SK-N-SH (cell line): Measurements from ENCODE around the gene HNRNPF. TPM values are rescaled to one million over a fixed set of nuclear protein-coding genes. Genes with fewer than 3 reads are reported as not detected.

Source experiments
- CTCF ChIA-PET: fragments of 300-600, 350-600 bp; formaldehyde crosslinking; extraction: SDS; loops from one replicate; lab custom pipeline; 2021; lab: Yijun Ruan, JAX
- POLR2A ChIA-PET: fragments of 350-600 bp; sonication (Branson Sonifier 250); formaldehyde crosslinking; extraction: SDS; loops from one replicate; lab custom pipeline; 2020; ENCODE audit warnings: antibody characterized with exemption, inconsistent platforms; lab: Yijun Ruan, JAX
- DNase-seq: peaks from one replicate; pipeline ENCODE4 v3.0.0; 2012
- H2AFZ ChIP-seq: fragments of 200-600 bp; sonication (generic); 2 replicates; pipeline ENCODE4 v1.8.1; 2016; ENCODE audit warnings: antibody characterized with exemption, mild to moderate bottlenecking, low read depth
- H3F3A ChIP-seq: fragments of 200-600 bp; sonication (generic); replicated peaks from 2 replicates; pipeline ENCODE3; 2016; ENCODE audit warnings: antibody characterized with exemption, mild to moderate bottlenecking; ENCODE audit not compliant: insufficient read depth
- H3K27ac ChIP-seq, 2 experiments: fragments of 200-500 bp in 1 of 2; fragments of 200-600 bp in 1 of 2; sonication (Bioruptor generic) in 1 of 2; sonication (generic), shearing (Covaris generic) in 1 of 2; 2 replicates each; pipeline versions ENCODE4 v1.5.1 to v1.6.1; 2014 to 2016; ENCODE audit warnings: low read depth in 2 of 2, inconsistent platforms in 1 of 2, low read length in 1 of 2, mild to moderate bottlenecking in 1 of 2, mixed read lengths in 1 of 2
- H3K27me3 ChIP-seq: fragments of 200-600 bp; sonication (generic), shearing (Covaris generic); 2 replicates; pipeline ENCODE4 v1.6.1; 2016; ENCODE audit warnings: mixed run types; ENCODE audit not compliant: insufficient read depth
- H3K36me3 ChIP-seq, 2 experiments: fragments of 200-500 bp in 1 of 2; fragments of 200-600 bp in 1 of 2; sonication (Bioruptor generic) in 1 of 2; sonication (generic) in 1 of 2; replicated peaks in 1 of 2; 2 replicates each; pipeline versions ENCODE3 to v1.5.1; 2014 to 2016; ENCODE audit warnings: low read length in 1 of 2, mild to moderate bottlenecking in 1 of 2; ENCODE audit not compliant: insufficient read depth in 2 of 2, control insufficient read depth in 1 of 2
- H3K4me1 ChIP-seq, 2 experiments: fragments of 200-500 bp in 1 of 2; fragments of 200-600 bp in 1 of 2; sonication (Bioruptor generic) in 1 of 2; sonication (generic), shearing (Covaris generic) in 1 of 2; 2 replicates each; pipeline versions ENCODE4 v1.5.1 to v1.6.1; 2014 to 2016; ENCODE audit warnings: low read depth in 1 of 2, low read length in 1 of 2, mixed run types in 1 of 2; ENCODE audit not compliant: insufficient read depth in 2 of 2, control insufficient read depth in 1 of 2
- H3K4me2 ChIP-seq: fragments of 200-600 bp; sonication (generic), shearing (Covaris generic); 2 replicates; pipeline ENCODE4 v1.6.1; 2017; ENCODE audit warnings: mixed run types
- H3K4me3 ChIP-seq, 2 experiments: fragments of 200-500 bp in 1 of 2; fragments of 200-600 bp in 1 of 2; sonication (Bioruptor generic) in 1 of 2; sonication (generic), shearing (Covaris generic) in 1 of 2; 2 replicates each; pipeline versions ENCODE4 v1.5.1 to v1.8.1; 2014 to 2016; ENCODE audit warnings: low read depth in 2 of 2, inconsistent platforms in 1 of 2, low read length in 1 of 2, mild to moderate bottlenecking in 1 of 2, mixed read lengths in 1 of 2, moderate library complexity in 1 of 2
- H3K79me2 ChIP-seq: fragments of 200-600 bp; sonication (generic); 2 replicates; pipeline ENCODE4 v1.8.1; 2017; ENCODE audit warnings: mild to moderate bottlenecking; ENCODE audit not compliant: insufficient read depth
- H3K9ac ChIP-seq: fragments of 200-600 bp; sonication (generic); 2 replicates; pipeline ENCODE4 v1.6.1; 2017; ENCODE audit warnings: mixed run types
- H3K9me2 ChIP-seq: fragments of 200-600 bp; sonication (generic); 2 replicates; pipeline ENCODE4 v1.6.1; 2017; ENCODE audit warnings: mixed run types
- H3K9me3 ChIP-seq: fragments of 200-600 bp; sonication (generic); 2 replicates; pipeline ENCODE4 v1.6.1; 2017; ENCODE audit warnings: mixed run types, mild to moderate bottlenecking, moderate library complexity
- H4K20me1 ChIP-seq: fragments of 200-600 bp; sonication (generic); 2 replicates; pipeline ENCODE4 v1.6.1; 2017; ENCODE audit warnings: mild to moderate bottlenecking, mixed run types; ENCODE audit not compliant: insufficient read depth
- EP300 ChIP-seq, 2 experiments: IDR thresholded peaks; 2 replicates each; pipeline versions ENCODE4 v1.4.0 to v1.6.1; 2012; ENCODE audit warnings: borderline replicate concordance in 1 of 2, low read depth in 1 of 2, low read length in 1 of 2
- EZH2phosphoT487 ChIP-seq: fragments of 200-600 bp; sonication (generic); IDR thresholded peaks from 2 replicates; pipeline ENCODE4 v1.6.1; 2017; ENCODE audit warnings: low read depth, mixed run types, mild to moderate bottlenecking, antibody characterized with exemption, moderate library complexity, borderline replicate concordance
- FOSL2 ChIP-seq: IDR thresholded peaks from 2 replicates; pipeline ENCODE4 v1.4.0; 2012; ENCODE audit warnings: low read depth, mild to moderate bottlenecking, moderate library complexity, borderline replicate concordance
- GABPA ChIP-seq: IDR thresholded peaks from 2 replicates; pipeline ENCODE4 v1.4.0; 2012; ENCODE audit warnings: low read depth, mild to moderate bottlenecking
- GATA2 ChIP-seq: sonication (generic); formaldehyde crosslinking; IDR thresholded peaks from 2 replicates; pipeline ENCODE4 v1.5.0; 2020; ENCODE audit warnings: mild to moderate bottlenecking, missing genetic modification reagents
- MEF2A ChIP-seq: IDR thresholded peaks from 2 replicates; pipeline ENCODE4 v1.4.0; 2012; ENCODE audit warnings: low read depth, borderline replicate concordance
- NRF1 ChIP-seq: IDR thresholded peaks from 2 replicates; pipeline ENCODE4 v1.6.1; 2012; ENCODE audit warnings: low read depth, mild to moderate bottlenecking, low read length
- RCOR1 ChIP-seq: fragments of 150-350 bp; IDR thresholded peaks from 2 replicates; pipeline ENCODE4 v1.6.1; 2017; ENCODE audit warnings: antibody characterized with exemption, low read length
- RFX5 ChIP-seq: IDR thresholded peaks from 2 replicates; pipeline ENCODE4 v1.6.1; 2012; ENCODE audit warnings: mild to moderate bottlenecking, improper control_type of control experiment, low read length
- RXRA ChIP-seq: IDR thresholded peaks from 2 replicates; pipeline ENCODE4 v1.4.0; 2012; ENCODE audit warnings: low read depth, mild to moderate bottlenecking, borderline replicate concordance
- SMC3 ChIP-seq: IDR thresholded peaks from 2 replicates; pipeline ENCODE4 v1.6.1; 2012; ENCODE audit warnings: low read depth, low read length, improper control_type of control experiment
- TAF1 ChIP-seq: IDR thresholded peaks from 2 replicates; pipeline ENCODE4 v1.6.1; 2012; ENCODE audit warnings: low read depth, mild to moderate bottlenecking, low read length, moderate library complexity, borderline replicate concordance
- TCF12 ChIP-seq: IDR thresholded peaks from 2 replicates; pipeline ENCODE4 v1.4.0; 2012
- TEAD4 ChIP-seq: IDR thresholded peaks from 2 replicates; pipeline ENCODE4 v1.4.0; 2012; ENCODE audit warnings: mild to moderate bottlenecking, borderline replicate concordance; ENCODE audit not compliant: insufficient read depth
- WGBS: methylation state at CpG from one replicate; pipeline ENCODE4 v1.1.6; 2017; ENCODE audit warnings: low lambda C conversion rate; 5-methylcytosine and 5-hydroxymethylcytosine counted together
- polyA plus RNA-seq, 3 experiments: library from polyadenylated mRNA; depleted of rRNA; stranded (reverse); fragments of >200 nt; gene quantifications; 2 replicates each; pipeline ENCODE4 v1.2.3, GENCODE V29; 2012
- TF ChIP-seq, protein P1 (sequence below): IDR thresholded peaks from 2 replicates; pipeline ENCODE4; 2012
- TF ChIP-seq, protein P2 (sequence below): fragments of 200-600 bp; sonication (generic); IDR thresholded peaks from 2 replicates; pipeline ENCODE4 v1.6.1; 2017; ENCODE audit warnings: antibody characterized with exemption, mild to moderate bottlenecking, moderate library complexity
- TF ChIP-seq, protein P3 (sequence below): IDR thresholded peaks from 2 replicates; pipeline ENCODE4 v1.4.0; 2012; ENCODE audit warnings: low read depth, borderline replicate concordance
- TF ChIP-seq, protein P4 (sequence below): fragments of 150-350 bp; IDR thresholded peaks from 2 replicates; pipeline ENCODE4 v1.6.1; 2017; ENCODE audit warnings: antibody characterized with exemption, low read length, low read depth, borderline replicate concordance

HNRNPF gene
- polyA plus RNA-seq, 1 of the 3 experiments (the other 2 are of a cell fraction), result 195 TPM

DNA sequence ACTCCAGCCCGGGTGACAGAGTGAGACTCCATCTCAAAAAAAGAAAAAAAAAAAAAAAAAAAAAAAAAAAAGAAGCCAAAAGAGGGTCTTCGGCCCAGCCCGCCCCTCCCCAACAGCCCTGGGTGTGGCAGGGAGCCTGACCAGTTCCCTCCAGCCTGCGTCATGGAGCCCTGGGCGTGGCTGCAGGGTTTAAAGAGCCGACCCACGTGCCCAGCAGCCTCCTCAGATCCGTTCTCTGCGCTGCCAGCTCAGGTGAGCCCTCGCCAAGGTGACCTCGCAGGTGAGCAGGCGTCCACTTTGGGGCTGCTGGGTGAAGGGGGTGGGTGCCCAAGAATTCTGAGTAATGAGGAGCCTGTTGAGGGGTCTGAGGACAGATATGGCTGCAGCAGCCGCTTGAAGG lies 37.6 kb downstream of the HNRNPF start, which contains the start of gene FXYD4:
FXYD4 (plus strand) TSS at position 219 of the 400 bp plus-strand sequence. CDS start 2,111 bp downstream, outside the sequence.
- Histone ChIP-seq H3K79me2 (no peaks in the 10 kb centered on the region), H3K9me2 (no peaks in the 10 kb centered on the region), H2AFZ (no peak within 1 kb of the TSS), H3K9me3 (no peaks in the 10 kb centered on the region), H3K4me2 (no peak within 1 kb of the TSS), H3K4me1 (no peaks in the 10 kb centered on the region), H3F3A (no peaks in the 10 kb centered on the region), H3K27ac (no peak within 1 kb of the TSS), H3K27me3 (no peaks in the 10 kb centered on the region), H4K20me1 (no peaks in the 10 kb centered on the region), H3K36me3 (no peaks in the 10 kb centered on the region), H3K4me3 (no peak within 1 kb of the TSS), H3K9ac (no peak within 1 kb of the TSS)
- DNase-seq, result no peak
- ChIA-PET CTCF (no interaction called here), POLR2A (no interaction called here)
- TF ChIP-seq, protein P1, sequence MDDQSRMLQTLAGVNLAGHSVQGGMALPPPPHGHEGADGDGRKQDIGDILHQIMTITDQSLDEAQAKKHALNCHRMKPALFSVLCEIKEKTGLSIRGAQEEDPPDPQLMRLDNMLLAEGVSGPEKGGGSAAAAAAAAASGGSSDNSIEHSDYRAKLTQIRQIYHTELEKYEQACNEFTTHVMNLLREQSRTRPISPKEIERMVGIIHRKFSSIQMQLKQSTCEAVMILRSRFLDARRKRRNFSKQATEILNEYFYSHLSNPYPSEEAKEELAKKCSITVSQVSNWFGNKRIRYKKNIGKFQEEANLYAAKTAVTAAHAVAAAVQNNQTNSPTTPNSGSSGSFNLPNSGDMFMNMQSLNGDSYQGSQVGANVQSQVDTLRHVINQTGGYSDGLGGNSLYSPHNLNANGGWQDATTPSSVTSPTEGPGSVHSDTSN, result no peak
- TF ChIP-seq TEAD4 (no peak), EZH2phosphoT487 (no peak), EP300 (IDR thresholded peaks at IDR 0.05; ENCODE audit: borderline replicate concordance in 1 of 2, low read depth in 1 of 2, low read length in 1 of 2) (no peak), RCOR1 (no peak), MEF2A (no peak), GABPA (no peak), RXRA (no peak), SMC3 (no peak), NRF1 (no peak), RFX5 (no peak), GATA2 (CRISPR knock-in tag) (no peak), TAF1 (no peak), TCF12 (no peak), FOSL2 (no peak)
- TF ChIP-seq, protein P2, sequence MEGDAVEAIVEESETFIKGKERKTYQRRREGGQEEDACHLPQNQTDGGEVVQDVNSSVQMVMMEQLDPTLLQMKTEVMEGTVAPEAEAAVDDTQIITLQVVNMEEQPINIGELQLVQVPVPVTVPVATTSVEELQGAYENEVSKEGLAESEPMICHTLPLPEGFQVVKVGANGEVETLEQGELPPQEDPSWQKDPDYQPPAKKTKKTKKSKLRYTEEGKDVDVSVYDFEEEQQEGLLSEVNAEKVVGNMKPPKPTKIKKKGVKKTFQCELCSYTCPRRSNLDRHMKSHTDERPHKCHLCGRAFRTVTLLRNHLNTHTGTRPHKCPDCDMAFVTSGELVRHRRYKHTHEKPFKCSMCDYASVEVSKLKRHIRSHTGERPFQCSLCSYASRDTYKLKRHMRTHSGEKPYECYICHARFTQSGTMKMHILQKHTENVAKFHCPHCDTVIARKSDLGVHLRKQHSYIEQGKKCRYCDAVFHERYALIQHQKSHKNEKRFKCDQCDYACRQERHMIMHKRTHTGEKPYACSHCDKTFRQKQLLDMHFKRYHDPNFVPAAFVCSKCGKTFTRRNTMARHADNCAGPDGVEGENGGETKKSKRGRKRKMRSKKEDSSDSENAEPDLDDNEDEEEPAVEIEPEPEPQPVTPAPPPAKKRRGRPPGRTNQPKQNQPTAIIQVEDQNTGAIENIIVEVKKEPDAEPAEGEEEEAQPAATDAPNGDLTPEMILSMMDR, result no peak
- TF ChIP-seq, protein P3, sequence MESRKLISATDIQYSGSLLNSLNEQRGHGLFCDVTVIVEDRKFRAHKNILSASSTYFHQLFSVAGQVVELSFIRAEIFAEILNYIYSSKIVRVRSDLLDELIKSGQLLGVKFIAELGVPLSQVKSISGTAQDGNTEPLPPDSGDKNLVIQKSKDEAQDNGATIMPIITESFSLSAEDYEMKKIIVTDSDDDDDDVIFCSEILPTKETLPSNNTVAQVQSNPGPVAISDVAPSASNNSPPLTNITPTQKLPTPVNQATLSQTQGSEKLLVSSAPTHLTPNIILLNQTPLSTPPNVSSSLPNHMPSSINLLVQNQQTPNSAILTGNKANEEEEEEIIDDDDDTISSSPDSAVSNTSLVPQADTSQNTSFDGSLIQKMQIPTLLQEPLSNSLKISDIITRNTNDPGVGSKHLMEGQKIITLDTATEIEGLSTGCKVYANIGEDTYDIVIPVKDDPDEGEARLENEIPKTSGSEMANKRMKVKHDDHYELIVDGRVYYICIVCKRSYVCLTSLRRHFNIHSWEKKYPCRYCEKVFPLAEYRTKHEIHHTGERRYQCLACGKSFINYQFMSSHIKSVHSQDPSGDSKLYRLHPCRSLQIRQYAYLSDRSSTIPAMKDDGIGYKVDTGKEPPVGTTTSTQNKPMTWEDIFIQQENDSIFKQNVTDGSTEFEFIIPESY, result no peak
- TF ChIP-seq, protein P4, sequence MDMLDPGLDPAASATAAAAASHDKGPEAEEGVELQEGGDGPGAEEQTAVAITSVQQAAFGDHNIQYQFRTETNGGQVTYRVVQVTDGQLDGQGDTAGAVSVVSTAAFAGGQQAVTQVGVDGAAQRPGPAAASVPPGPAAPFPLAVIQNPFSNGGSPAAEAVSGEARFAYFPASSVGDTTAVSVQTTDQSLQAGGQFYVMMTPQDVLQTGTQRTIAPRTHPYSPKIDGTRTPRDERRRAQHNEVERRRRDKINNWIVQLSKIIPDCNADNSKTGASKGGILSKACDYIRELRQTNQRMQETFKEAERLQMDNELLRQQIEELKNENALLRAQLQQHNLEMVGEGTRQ, result no peak
- WGBS, result 41% methylated on average over 7 of the region's 13 CpGs
